Adrenal gland (tissue), 5 donors: ENCODE data around the gene KRT38.

Experiments
- CTCF ChIP-seq, 6 experiments: fragments of 450-650 bp in 4 of 6; fragments of 200-600 bp in 2 of 6; sonication (generic) in 1 of 6; IDR thresholded peaks; 1 replicate in 5 of 6; 2 replicates in 1 of 6; pipeline versions ENCODE4 v1.5.1 to v1.8.0; 2016 to 2021; ENCODE audit warnings: antibody characterized with exemption in 6 of 6, mild to moderate bottlenecking in 2 of 6, moderate library complexity in 1 of 6
- POLR2A ChIP-seq, 2 donors: fragments of 450-650 bp; IDR thresholded peaks; one replicate each; pipeline ENCODE4 v1.6.1; 2017; ENCODE audit warnings: antibody characterized with exemption in 2 of 2, mild to moderate bottlenecking in 2 of 2, moderate library complexity in 1 of 2
- donor health status: DM: no; HTN: no; CAD: no.

DNA sequence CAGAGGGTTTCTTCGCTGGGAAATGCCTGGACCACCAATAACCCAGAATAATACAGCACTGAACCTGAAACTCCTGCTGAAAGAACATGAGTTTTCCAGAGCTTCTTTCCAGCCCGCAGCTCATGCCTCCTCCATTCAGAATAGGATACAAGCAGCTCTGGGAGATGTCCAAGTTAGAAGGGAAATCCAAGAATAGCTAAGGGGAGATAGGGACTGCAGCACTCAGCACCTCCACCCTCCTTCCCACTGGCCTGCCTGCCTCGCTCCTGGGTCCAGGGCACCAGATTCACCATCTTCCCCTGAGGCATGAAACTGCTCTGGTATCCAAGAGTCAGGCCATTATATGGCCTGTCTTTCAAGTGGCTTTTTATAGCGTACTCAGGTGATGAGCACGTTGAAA is 47.5 kb downstream of the KRT38 start:
- TF ChIP-seq CTCF (IDR thresholded peaks at IDR 0.05) = no peak
- no peak for TF ChIP-seq POLR2A (IDR thresholded peaks at IDR 0.05)
